OCI-LY7 (cell line): ENCODE measurements around the gene ANGPT4.

Source experiments
- CTCF ChIP-seq: fragments of 200-600 bp; sonication (generic); conservative IDR thresholded peaks from 2 replicates; pipeline ENCODE4 v1.5.1; 2014; ENCODE audit warnings: mild to moderate bottlenecking, antibody characterized with exemption, low read length, moderate library complexity, mixed read lengths
- EZH2phosphoT487 ChIP-seq: fragments of 200-600 bp; sonication (generic); IDR thresholded peaks from 2 replicates; pipeline ENCODE4 v1.6.1; 2018; ENCODE audit warnings: low read depth, borderline replicate concordance, mild to moderate bottlenecking, mixed run types, antibody characterized with exemption, low read length, moderate library complexity, mixed read lengths

DNA sequence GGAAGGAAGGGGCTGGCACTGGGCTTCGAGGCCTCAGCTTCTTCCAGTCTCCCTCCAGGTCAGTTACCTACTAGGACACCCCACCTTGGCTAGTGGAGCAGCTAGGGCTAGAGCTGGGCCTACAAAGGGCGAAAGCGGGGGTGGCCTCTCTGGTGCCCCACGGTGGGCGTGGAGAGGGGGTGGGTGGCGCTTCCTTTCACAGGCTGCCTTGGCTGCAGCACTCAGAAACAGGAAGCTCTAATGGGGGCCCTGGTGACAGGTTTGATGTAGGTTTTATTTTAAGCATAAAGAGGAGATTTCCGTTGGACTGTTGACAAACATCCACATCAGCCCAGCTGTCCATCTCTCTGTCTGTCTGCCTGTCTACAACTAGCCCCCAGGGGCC, 69.2 kb downstream of the ANGPT4 start:
- TF ChIP-seq CTCF (no peak), EZH2phosphoT487 (no peak)
